ENCODE results near the gene FGD5.

The FGD5 gene

GRCh38 chr3:14909250-14909649, 90.5 kb downstream of the FGD5 start:
- no peak overlapping the region for H3K27ac ChIP-seq
- ChIA-PET POLR2A (ENCODE audit: low non-redundant PET) (no interaction called here), CTCF (no interaction called here)
- no peak for TF ChIP-seq CTCF (conservative IDR thresholded peaks at IDR 0.05; ENCODE audit: low read depth)
- no peak for DNase-seq (ENCODE audit: low spot score)

GRCh38 chr3:14911651-14912050, 92.9 kb downstream of the FGD5 start:
- H3K27ac ChIP-seq, result no peak overlapping the region
- no peak for TF ChIP-seq CTCF (conservative IDR thresholded peaks at IDR 0.05; ENCODE audit: low read depth)
- ChIA-PET POLR2A (ENCODE audit: low non-redundant PET) (no interaction called here), CTCF (no interaction called here)
- DNase-seq (ENCODE audit: low spot score), result no peak

- DNase-seq (ENCODE audit: low spot score), result no peak
- H3K27ac ChIP-seq, result no peak overlapping the region
- ChIA-PET CTCF (no interaction called here), POLR2A (ENCODE audit: low non-redundant PET) (no interaction called here)
- no peak for TF ChIP-seq CTCF (conservative IDR thresholded peaks at IDR 0.05; ENCODE audit: low read depth)
Measured at GRCh38 chr3:14913071-14913925, 94.5 kb downstream of the FGD5 start.

GRCh38 chr3:14913926-14914778, 95.4 kb downstream of the FGD5 start:
- DNase-seq (ENCODE audit: low spot score), result no peak
- ChIA-PET CTCF (no interaction called here), POLR2A (ENCODE audit: low non-redundant PET) (no interaction called here)
- no peak for TF ChIP-seq CTCF (conservative IDR thresholded peaks at IDR 0.05; ENCODE audit: low read depth)
- H3K27ac ChIP-seq, result no peak overlapping the region

GRCh38 chr3:14914779-14915117, 96.0 kb downstream of the FGD5 start:
- no peak for TF ChIP-seq CTCF (conservative IDR thresholded peaks at IDR 0.05; ENCODE audit: low read depth)
- CTCF ChIA-PET, result no interaction called here
- POLR2A ChIA-PET (ENCODE audit: low non-redundant PET), result no interaction called here
- no peak overlapping the region for H3K27ac ChIP-seq
- no peak for DNase-seq (ENCODE audit: low spot score)

GRCh38 chr3:14915636-14916222, 97.0 kb downstream of the FGD5 start:
- CTCF ChIA-PET, result no interaction called here
- no peak for TF ChIP-seq CTCF (conservative IDR thresholded peaks at IDR 0.05; ENCODE audit: low read depth)

More at GRCh38 chr3:14915636-14916222, 97.0 kb downstream of the FGD5 start:
- H3K27ac ChIP-seq, result no peak overlapping the region
- no peak for DNase-seq (ENCODE audit: low spot score)
- POLR2A ChIA-PET (ENCODE audit: low non-redundant PET), result no interaction called here

Data from RWPE1 (cell line).